H1 (cell line): ENCODE measurements around the gene C1RL. TPM values are rescaled to one million over a fixed set of nuclear protein-coding genes. Genes with fewer than 3 reads are reported as not detected.

Experiments used
- CBX5 ChIP-seq: fragments of 300-800, 300-1000 bp; sonication (generic); IDR thresholded peaks from 2 replicates; pipeline ENCODE4 v1.7.1; 2016; ENCODE audit warnings: antibody characterized with exemption, low read length, low read depth
- RXRA ChIP-seq: IDR thresholded peaks from 2 replicates; pipeline ENCODE4 v1.6.1; 2011; ENCODE audit warnings: low read depth, mild to moderate bottlenecking, low read length, moderate library complexity; ENCODE audit not compliant: insufficient read depth
- polyA plus RNA-seq, 7 experiments: library from polyadenylated mRNA; depleted of rRNA in 3 of 7; stranded (reverse) in 5 of 7; unstranded in 2 of 7; fragments of >200 nt in 5 of 7; fragments of 200-250 nt in 2 of 7; gene quantifications; 1 replicate in 5 of 7; 2 replicates in 1 of 7; 4 replicates in 1 of 7; pipeline versions ENCODE4 v1.2.1 to v1.2.3, GENCODE V29; 2011 to 2013; ENCODE audit warnings: missing spikeins in 2 of 7, mixed read lengths in 2 of 7
- total RNA-seq: library from RNA; stranded (reverse); fragmentation: NEBNext Ultra II Directional; extraction: Animal tissue kit (Norgen Biotek cat#: 25700); gene quantifications from 2 replicates; pipeline ENCODE4 v1.2.1, GENCODE V29; 2021
- TF ChIP-seq, protein P1 (sequence below): IDR thresholded peaks from 2 replicates; pipeline ENCODE4 v1.6.1; 2012; ENCODE audit warnings: low read length, inconsistent platforms

The C1RL gene
- total and polyA plus RNA-seq, 2 of the 8 experiments (the other 6 are each of a cell fraction or from before 2014, with no cell fraction given), result 11.4 to 15.5 TPM

DNA sequence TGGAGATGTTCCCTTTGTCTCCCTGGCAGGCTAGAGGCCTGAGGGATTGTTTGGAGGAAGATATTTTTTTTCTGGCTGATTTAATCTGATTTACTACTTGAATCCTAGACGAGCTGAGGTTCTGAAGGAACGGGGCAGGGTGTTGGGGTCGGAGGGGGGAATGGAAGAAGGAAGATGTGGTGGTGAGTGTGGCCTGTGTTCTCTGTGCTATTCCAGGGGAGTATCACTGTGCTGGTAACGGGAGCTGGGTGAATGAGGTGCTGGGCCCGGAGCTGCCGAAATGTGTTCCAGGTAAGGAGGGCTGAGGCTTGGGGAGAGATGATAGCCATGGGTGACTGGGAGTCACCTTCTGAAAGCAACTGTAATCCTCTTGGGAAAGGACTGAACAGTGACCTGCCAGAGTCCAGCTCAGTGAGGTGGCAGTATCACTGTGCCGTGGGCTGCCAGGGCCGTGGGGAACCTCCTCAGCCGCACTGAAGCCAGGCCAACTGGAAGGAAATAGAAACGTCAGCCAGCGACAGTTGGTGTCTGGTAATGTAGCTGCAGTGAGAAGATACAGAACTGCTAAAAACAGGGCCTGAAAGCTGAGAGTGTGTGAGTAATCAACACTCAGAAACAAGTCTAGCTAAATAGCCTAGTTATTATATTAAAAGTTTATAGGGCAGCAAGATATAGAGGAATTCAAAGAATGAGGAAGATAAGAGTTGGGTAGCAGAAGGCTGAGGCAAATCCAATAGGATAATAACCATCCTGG, 40.6 kb downstream of the C1RL start (continued):
- TF ChIP-seq, protein P1, sequence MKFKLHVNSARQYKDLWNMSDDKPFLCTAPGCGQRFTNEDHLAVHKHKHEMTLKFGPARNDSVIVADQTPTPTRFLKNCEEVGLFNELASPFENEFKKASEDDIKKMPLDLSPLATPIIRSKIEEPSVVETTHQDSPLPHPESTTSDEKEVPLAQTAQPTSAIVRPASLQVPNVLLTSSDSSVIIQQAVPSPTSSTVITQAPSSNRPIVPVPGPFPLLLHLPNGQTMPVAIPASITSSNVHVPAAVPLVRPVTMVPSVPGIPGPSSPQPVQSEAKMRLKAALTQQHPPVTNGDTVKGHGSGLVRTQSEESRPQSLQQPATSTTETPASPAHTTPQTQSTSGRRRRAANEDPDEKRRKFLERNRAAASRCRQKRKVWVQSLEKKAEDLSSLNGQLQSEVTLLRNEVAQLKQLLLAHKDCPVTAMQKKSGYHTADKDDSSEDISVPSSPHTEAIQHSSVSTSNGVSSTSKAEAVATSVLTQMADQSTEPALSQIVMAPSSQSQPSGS, result no peak
- no peak for TF ChIP-seq RXRA
- TF ChIP-seq CBX5, result no peak
- TF ChIP-seq, all 59 proteins: peak for 0
